H4 (cell line): ENCODE measurements around the gene GSTM4. TPM values are rescaled to one million over a fixed set of nuclear protein-coding genes. Genes with fewer than 3 reads are reported as not detected.

Source experiments
- DNase-seq: peaks from one replicate; pipeline ENCODE4 v3.0.0-alpha.2; 2015; ENCODE audit warnings: low spot score
- total RNA-seq: library from RNA; depleted of rRNA; stranded (reverse); fragments of >200 nt; shearing (Covaris generic); gene quantifications from 2 replicates; pipeline ENCODE4 v1.2.3, GENCODE V29; 2014; rRNA removed

The GSTM4 gene
- total RNA-seq = 15.9 and 27.2 TPM in 2 replicates

DNA sequence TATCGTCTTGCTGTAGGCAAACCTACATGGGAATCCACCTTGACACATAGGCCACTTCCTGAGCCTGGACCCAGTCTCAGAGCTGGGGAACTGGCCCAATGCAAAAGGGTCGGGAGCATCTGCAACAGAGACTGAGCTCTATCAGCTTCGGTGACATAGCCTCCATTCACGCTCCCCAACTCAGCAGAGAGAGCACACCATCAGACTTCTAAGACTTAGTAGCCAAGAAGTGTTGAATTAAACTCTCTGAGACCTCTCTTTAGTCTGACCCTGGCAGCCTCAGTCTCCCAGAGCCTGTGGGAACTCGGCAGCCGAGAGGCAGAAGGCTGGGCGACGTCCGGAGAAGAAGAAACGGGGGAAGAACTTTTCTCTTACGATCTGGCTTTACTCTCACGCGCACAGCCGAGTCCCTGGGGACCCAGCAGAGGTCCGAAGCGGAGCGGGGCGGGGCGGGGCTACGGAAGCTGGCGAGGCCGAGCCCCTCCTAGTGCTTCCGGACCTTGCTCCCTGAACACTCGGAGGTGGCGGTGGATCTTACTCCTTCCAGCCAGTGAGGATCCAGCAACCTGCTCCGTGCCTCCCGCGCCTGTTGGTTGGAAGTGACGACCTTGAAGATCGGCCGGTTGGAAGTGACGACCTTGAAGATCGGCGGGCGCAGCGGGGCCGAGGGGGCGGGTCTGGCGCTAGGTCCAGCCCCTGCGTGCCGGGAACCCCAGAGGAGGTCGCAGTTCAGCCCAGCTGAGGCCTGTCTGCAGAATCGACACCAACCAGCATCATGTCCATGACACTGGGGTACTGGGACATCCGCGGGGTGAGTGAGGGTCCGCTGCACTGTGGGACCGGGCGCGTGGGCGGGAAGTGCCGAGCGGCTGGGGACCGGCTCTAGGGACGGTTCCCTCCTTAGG is at the start of gene GSTM4:
TSS of gene GSTM4 (plus strand) at position 485 of the 905 bp plus-strand sequence. CDS start at position 776, 291 bp downstream.
- DNase-seq = peak; percentile 55

DNA sequence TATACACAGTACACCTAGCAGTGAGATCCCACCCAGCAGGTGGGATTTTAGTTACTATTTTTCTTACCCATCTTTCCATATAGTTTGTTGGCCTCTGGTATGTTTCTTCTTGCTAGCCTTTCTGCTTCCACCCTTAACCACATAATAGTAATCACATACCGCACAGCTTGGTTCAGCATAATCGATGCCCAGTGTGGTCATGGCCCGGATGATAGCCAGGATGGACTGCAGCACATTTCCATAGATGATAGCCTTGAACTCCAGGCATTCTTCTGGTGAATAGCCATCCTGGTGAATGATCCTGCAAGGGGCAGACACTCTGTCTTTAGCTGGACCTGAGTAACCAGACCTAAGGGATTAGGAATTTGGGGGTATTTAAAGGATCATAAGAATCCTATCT is 46.0 kb upstream of the GSTM4 start:
- DNase-seq = no peak

DNA sequence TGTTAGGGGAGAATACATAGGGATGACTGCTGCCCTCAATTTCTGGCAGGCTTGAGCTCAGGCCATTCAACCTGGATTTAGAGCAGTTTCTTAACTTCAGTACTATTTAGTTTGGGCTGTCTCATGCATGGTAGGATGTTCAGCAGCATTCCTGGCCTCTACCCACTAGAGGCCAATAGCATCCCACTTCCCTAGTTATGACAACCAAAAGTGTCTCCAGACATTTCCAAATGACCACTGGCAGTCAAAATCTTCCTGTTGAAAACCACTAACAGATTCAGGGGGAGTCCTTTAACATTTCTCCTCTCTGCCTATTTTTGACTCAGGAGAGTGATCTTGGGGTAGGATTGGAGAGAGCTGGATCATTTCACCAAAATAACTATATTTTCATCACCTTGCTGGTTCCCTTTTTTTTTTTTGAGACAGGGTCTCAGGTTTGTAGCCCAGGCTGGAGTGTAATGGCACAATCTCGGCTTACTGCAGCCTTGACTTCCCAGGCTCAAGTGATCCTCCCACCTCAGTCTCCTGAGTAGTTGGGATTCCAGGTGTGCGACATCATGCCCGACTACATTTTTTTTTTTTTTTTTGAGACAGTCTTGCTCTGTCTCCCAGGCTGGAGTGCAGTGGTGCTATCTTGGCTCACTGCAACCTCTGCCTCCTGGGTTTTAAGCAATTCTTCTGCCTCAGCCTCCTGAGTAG is 45.1 kb upstream of the GSTM4 start:
- DNase-seq = no peak

DNA sequence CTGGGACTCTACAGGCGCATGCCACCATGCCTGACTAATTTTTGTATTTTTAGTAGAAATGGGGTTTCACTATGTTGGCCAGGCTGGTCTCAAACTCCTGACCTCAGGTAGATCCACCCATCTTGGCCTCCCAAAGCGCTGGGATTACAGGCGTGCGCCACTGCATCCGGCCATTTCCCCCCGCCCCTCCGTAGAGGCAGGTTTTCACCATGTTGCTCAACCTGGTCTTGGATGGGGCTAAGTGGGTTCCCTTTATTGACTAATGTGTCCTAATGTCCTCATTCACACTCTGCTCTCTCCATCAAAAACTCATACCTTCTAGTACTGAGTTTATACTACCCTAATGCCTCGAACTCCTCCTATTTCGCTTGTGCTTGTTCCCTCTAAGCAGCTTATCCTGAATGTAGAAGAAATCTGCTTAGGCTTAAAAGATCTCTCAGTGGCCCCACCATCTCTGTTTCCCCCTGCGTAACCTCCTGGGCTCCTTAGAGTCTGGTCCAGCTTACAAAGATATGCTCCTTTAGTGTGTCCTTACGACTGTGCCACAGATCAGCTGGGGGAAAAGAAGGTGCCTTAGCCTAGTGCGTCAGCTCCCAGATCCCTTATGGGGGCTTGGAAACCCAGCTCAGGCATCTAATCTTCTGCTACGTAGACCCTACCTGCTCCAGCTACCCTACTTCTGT is 44.5 kb upstream of the GSTM4 start:
- no peak for DNase-seq

DNA sequence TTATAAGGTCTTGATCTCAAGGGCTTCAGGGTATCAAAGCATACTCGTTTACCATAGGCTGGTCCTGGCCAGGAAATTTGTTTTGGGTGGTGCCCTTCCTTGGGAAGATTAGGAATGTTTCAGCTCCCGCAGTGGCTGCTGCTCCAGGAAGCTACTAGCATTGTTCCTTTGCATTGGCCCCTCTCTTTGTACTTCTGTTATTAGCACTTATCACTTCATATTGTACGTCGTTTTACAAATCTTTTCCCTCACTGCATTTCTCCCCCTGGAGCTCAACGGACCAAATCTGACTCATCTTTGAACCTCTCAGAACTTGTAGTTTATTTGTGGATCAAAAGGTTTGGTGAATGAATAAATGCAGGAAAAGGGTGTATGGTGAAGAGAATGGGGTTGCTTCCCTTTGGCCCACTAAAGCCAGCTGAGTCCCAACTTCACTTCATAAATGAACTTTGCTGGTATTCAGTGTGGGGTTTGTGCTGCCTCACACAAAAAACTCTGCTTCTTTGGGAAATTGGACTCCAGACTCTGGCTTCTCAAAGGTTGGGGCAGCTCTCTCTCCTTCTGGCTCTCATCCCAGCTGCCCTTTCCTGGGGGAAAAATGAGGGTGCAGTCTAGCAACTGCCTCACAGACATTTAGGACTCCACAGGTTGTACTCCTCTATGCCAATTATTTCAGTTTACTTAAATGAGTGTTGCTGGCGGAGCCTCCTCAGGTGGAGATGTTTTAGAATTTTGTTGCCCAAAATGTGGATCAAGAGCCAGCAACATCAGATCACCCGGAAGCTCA is 42.3 kb upstream of the GSTM4 start:
- no peak for DNase-seq

DNA sequence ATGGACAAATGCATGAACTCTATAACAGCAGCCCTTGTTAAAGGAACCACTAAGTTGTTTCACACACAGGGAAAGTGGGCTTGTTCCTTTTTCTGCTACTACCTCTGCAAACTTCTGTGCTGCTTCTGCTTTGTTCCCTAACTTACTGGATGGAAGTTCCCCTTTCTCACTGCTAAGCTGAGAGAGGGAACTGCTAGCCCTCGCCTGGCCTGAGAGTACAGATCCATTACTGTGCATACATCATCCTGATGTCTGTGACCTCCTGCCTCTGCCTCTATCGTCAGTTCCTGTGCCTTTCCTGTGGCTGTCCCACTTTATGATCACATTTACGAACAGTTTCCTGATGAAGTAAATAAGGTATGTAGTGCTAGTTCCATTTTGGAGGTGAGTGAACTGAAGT is 40.0 kb upstream of the GSTM4 start:
- no peak for DNase-seq

DNA sequence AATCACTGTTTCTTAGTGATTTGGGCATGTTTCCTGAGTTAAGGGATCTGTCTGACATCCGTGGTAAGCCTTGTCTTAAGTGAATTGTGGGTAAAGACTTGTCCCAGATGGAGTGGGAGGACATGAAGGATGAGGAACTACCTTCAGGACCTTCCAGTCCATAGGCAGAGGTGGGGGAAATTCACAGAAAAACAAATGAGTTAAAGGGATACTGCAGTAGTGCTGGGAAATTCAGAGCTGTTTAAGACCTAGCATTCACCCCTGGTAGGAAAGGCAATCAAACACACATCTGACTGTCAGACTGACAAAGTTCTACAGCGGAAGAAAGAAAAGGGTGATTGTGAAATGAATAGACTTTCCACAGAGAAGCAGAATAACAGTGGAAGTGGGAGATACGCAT is 39.5 kb upstream of the GSTM4 start:
- DNase-seq = no peak

DNA sequence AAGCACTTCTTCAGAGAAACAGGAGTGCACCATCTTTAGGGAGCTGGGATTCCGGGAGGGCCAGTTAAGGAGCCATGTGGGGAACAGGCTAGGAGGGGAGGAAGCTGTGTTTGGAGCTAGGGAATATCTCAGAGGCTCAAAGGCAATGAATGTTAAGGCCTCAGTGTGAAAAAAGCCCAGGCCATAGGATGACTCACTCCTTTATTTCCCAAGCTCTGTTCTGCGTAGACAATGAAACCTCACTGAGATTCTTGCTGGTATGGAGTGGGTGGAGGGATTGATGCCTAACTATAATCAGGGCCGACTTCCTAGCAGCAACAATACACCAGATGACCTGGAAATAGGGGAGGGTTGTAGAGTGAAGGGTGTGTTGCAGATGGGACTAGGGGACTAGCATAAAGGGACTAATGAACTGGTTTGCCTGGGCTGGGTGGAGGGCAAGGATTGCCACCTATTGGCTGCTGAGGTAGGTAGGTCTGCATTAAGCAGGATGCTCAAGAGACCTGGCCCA is 38.6 kb upstream of the GSTM4 start:
- DNase-seq = peak; percentile 79

DNA sequence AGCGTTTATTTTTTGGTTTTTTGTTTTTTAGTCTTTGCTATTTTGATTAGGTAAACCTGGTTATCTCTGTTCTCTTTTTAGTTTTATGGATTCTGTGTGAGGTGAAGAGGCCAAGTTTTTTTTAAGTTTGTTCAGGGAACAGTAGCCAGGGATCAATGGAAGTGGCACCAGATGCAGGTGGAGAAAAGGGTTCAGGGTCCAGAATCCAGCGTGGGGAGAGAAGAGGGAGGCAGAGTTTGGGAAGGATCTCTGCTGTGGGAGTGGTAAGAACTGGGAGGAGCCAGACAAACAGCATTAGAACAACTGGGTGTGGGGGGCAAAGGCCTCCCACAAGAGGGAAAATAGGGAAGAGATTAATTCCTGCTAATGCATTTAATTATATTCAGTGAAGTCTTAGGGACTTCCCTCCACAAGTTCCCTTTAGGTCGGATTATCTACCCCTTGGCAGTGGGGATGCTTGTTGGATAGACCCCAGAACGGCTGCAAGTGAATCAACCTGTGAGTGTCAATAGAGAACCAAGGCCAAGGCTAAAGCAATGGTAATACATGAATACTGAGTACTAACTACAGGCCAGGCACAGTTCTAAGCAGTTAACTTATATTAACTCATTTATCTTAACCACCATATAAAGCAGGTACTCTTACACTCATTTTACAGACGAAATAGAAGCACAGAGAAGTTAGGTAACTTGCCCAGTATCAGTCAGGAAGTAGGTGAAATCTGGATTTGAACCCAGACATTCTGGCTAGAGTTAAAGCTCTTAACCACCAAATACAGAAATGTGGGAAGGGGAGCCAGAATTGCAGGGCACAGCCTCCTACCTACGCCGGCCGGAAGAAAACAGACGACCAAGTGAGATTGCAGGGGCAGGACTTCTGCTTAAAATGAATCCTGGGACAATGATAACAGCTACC is 37.0 kb upstream of the GSTM4 start:
- no peak for DNase-seq

DNA sequence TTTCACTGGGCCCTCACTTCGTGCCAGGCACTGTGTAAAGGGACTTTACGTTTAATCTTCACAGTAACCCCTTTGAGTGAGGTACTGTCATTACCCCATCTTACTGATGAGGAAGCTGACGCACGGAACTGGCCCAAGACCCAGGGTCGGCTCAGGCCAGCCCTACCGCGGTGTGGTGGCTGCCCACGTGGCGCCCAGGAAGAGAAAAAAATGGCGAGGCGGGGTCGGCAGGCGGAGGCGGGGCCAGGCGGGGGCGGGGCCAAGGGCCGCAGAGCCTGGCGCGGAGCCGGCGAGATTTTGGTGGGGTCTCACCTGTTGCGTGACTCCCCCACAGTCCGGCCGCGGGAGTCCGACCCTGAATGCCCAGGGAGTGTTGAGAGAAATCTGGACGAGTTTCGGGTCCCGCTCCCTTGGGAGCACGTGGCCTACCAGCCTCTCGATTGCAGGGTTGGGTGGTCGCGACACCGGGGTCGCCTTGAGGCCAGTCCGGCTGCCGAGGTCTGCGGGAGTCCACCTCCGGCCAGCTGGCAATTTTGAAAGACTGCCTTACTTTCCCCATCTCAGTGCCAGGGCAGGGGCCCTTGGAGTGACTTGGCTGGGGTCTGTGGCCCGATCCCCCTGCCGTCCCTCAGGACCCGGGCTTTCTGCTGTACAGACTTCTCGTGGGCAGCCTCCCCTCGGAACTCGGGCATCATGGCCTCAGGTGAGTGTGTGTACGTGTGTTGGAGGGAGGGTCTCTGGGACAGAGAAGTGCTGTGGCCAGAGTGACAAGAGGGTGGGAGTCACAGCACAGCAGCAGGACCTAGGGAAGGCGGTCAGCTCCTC is 36.1 kb upstream of the GSTM4 start, which contains the start of the genes AMPD2 and GNAT2:
TSS of gene AMPD2 (plus strand) at position 262 of the 825 bp plus-strand sequence. CDS start 1,339 bp downstream, outside the sequence.
TSS of gene GNAT2 (minus strand) at position 41 of the 825 bp plus-strand sequence. CDS start 6,746 bp downstream, outside the sequence.
- DNase-seq = peak; percentile 76

DNA sequence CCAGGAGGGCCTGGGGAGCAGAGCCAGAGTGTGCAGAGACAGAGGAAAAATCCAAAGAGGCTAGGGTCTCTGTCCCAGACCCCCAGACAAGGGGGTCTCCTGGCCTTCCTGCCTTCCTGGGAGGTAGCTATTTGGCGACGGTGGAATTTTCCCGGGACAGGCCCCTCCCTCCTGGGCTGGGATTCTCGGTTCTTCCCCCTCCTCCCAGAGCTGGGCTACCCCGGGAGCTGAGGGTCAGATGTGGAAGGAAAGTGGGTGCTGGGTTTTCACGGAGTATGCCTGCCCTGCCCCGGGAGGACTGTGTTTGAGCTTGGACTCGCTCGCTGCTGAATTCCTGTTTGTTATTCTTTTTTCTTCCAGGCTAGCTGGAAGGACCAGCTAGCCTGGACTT is 35.5 kb upstream of the GSTM4 start:
- peak; percentile 21 for DNase-seq

DNA sequence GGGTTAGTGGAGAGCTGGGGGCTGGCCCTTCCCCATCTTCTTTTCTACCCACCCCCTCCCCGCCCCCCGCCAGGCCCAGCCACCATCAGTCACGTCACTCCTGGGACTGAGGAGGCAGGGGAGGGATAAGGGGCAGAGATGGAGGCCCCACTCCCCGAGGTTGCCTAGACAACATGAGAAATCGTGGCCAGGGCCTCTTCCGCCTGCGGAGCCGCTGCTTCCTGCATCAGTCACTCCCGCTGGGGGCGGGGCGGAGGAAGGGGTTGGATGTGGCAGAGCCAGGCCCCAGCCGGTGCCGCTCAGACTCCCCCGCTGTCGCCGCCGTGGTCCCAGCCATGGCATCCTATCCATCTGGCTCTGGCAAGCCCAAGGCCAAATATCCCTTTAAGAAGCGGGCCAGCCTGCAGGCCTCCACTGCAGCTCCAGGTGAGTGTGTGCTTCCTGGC is 35.0 kb upstream of the GSTM4 start:
- DNase-seq = peak; percentile 95

DNA sequence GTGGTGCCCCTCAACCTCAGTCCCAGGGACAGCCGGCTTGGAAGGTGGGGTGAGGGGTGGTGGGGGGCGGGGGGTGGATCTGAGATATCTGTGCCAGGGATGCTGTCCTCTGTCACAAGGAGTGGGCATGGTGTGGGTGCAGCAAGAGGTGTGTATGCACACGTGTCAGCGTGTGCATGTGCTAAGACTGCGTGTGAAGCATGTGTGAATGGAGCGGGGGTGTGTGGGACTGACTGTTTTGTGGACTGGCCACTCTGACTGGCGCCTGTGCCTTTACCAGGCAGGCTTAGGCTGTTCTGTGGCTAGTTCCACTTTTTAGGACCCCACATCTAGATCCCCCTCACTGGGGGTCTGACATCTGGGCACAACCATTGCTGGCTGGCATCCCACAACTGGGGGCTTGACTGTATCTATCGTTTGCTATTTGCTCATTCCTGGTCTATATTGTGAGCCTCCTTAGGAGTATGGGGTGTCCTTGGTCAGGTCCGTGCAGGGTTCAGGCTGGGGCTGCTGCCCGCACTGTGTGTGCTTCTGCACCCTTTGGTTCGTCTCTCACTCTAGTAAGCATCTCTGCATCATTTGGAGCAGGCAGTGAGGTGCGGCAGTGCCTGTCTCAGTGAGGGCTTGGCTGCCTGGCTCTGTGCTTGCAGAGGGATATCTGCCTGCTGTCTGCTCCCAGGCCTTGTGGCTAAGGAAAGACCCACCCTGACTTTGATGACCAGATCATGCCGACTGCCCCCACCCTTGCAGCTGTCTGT is 34.3 kb upstream of the GSTM4 start:
- no peak for DNase-seq

DNA sequence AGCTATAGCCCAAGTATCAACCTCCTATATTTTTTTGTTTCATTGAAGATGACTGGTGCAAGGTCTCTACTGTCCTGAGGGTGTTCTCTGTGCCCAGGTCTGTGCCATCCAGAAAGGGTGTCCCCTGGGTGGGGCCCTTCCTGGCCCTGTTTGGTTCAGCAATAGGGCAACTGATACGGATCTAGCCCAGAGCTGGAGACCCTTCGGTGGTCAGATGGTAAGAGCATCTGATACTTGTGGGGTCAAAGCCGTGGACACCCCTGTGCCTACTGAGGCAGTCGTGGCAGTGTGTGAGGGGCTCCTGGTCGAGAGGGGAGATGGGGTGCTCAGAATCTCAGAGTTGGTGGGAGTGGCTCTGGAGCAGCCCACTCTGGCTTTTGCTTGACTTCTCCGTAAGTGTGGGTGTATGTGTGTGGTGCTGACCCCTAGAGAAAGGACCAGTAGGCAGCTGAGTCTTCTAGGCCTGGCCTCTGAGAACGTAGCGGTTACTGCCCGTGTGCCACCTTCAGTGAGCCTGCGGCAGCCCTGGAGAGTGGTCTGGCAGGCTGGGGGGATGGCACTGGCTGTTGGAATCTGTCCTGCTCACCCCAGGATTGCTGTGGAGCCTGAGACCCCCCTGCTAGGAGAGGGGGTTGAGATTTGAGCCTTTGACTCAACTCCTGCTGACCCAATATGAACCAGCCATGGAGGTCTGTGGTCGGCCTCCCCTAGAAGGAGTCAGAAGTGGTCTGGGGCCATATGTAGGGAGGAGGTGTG is 33.6 kb upstream of the GSTM4 start:
- DNase-seq = no peak

DNA sequence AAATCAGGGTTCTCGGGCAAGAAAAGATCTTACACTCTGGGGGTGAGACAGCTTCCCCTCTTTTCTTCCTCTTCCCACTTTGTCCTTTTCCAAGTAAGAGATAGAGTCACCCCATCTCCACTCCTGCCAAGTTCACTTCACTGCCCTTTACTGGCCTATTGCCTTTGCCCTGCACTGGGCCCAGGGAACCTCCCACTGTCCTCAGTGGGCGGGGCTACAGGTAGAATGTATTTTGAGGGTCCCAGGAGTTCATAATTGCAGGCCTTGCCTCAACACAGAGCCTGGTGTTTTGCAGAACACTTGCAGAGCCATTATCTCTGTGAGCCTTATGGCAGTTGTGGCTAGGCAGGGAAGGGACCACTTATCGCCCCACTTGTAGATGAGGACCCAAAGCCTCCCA is 33.0 kb upstream of the GSTM4 start:
- DNase-seq = no peak

DNA sequence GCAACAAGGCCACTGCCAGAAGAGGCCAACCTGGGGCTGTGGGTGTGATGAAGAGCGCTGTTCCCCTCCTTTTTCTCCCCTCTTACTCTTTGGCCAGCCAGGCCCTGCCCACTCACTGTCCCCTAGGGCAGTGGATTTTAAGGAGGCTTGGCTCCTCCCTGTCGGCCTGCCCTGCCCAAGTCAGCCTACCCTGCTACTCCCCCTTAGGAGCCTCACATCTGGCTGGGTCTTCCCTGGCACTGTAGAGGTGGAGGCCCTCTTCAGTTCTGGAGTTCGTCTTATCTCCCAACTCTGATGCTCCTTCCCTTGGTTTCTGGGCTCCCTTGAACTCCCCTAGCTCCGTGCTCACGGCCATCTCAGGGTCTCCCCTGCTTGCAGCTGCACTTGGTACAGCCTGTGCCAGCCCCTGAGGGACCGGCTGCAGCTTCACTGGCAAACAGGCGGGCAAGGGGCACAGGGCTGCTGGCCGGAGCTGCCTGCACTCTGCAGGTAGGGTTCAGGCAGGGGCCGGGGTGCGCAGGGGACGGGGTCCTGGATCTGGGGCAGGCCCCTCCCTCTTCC is 32.2 kb upstream of the GSTM4 start:
- DNase-seq = no peak
